Upper lobe of left lung (tissue), 4 donors: ENCODE data around the gene MRPS15.

Experiments
- POLR2A ChIP-seq, 4 donors: fragments of 450-650 bp; IDR thresholded peaks; one replicate each; pipeline ENCODE4 v1.5.1; 2016 to 2017; ENCODE audit warnings: antibody characterized with exemption in 4 of 4, mild to moderate bottlenecking in 2 of 4
- TF ChIP-seq, protein P1 (sequence below), 6 experiments: fragments of 450-650 bp in 4 of 6; fragments of 200-600 bp in 2 of 6; sonication (generic) in 2 of 6; IDR thresholded peaks; one replicate each; pipeline ENCODE4 v1.5.1; 2016 to 2019; ENCODE audit warnings: antibody characterized with exemption in 6 of 6

- TF ChIP-seq, protein P1, sequence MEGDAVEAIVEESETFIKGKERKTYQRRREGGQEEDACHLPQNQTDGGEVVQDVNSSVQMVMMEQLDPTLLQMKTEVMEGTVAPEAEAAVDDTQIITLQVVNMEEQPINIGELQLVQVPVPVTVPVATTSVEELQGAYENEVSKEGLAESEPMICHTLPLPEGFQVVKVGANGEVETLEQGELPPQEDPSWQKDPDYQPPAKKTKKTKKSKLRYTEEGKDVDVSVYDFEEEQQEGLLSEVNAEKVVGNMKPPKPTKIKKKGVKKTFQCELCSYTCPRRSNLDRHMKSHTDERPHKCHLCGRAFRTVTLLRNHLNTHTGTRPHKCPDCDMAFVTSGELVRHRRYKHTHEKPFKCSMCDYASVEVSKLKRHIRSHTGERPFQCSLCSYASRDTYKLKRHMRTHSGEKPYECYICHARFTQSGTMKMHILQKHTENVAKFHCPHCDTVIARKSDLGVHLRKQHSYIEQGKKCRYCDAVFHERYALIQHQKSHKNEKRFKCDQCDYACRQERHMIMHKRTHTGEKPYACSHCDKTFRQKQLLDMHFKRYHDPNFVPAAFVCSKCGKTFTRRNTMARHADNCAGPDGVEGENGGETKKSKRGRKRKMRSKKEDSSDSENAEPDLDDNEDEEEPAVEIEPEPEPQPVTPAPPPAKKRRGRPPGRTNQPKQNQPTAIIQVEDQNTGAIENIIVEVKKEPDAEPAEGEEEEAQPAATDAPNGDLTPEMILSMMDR (IDR thresholded peaks at IDR 0.05): no peak
- no peak for TF ChIP-seq POLR2A (IDR thresholded peaks at IDR 0.05)
These were observed 2.8 kb upstream of the MRPS15 start for GRCh38 chr1:36467027-36467410.
